T47D (cell line): ENCODE measurements around the gene LIMA1.
"Not testable (repeated sequence)": the region's sequence is repeated elsewhere in the genome, so short reads cannot be mapped to it uniquely, and the experiment has no call there.

Experiments
- DNase-seq, 2 experiments: peaks; one replicate each; pipeline versions ENCODE4 v3.0.0 to v3.0.0-alpha.2; 2011 to 2012; ENCODE audit warnings: low read depth in 1 of 2, low spot score in 1 of 2
- JUND ChIP-seq: IDR thresholded peaks from 2 replicates; pipeline ENCODE4 v1.6.1; 2012; ENCODE audit warnings: low read depth
- in situ Hi-C: cut with HindIII; loops from 2 replicates; pipeline ENCODE4 v1.10.0; 2016; ENCODE audit warnings: low sequenced_read_pairs, low pct_unique_long_range_greater_than_20kb

Gene LIMA1

DNA sequence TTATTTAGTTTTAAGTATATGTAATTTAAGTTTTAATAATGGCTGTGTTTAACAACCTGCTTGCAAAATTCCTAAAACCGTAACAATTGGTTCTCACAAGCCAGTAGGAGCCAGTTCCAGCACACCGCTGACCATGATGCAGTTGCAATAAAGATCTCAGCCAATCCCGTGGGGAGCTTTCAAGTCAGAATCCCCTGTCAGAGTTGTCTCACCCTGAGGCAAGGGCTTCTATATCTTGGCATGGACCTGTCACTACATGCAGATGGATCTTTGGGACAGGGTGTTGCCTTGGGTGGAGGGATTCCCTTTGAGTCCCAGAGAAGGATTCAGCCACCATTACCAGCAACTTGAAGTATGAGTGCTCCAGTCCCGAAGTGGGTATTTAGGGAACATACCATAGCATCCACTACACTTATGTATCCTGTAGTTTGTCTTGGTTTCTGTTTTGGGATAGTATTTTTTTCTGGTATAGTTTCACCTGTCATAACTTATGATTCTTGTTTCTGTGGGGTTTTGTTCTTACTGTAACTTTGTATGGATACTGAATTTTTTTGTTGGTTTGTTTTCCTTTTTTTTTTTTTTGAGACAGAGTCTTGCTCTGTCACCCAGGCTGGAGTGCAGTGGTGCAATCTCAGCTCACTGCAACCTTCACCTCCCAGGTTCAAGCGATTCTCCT lies 30.1 kb upstream of the LIMA1 start:
- no peak for DNase-seq

DNA sequence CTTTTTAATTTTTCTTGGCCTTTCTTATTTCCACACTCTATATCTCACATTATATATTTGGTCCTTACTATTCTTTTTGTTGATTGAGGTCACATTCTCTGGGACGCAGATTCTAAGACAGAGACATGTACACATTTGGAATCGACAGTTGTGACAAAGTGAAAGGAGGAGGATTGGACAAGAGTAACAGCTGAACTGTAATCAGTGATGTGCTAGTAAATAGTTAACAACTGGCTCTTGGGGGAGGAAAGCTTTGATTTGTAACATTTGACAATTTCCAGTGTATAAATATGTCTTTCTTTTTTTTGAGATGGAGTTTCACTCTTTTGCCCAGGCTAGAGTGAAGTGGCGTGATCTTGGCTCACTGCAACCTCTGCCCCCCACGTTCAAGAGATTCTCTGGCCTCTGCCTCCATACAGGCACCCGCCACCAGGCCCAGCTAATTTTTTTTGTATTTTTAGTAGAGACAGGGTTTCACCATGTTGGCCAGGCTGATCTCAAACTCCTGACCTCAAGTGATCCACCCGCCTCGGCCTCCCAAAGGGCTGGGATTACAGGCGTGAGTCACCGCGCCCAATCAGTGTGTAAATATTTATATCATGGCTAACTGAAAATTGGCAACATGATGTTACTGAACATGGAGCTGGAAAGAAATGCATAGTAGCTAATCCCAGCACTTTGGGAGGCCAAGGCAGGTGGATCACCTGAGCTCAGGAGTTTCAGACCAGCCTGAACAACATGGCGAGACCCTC lies 28.7 kb upstream of the LIMA1 start:
- in situ Hi-C loops: not testable (repeated sequence)

More for the DNA sequence above, 30.1 kb upstream of the LIMA1 start:
- no peak for TF ChIP-seq JUND
- in situ Hi-C loops: no loop called here

GRCh38 chr12:50309950-50310349 lies 26.6 kb upstream of the LIMA1 start:
- DNase-seq: no peak
- in situ Hi-C loops: no loop called here
- TF ChIP-seq JUND: no peak

More for the DNA sequence above, 28.7 kb upstream of the LIMA1 start:
- DNase-seq: not testable (repeated sequence)

GRCh38 chr12:50302686-50303085 lies 19.4 kb upstream of the LIMA1 start:
- no peak for TF ChIP-seq JUND
- no peak for DNase-seq
- in situ Hi-C loops: no loop called here

DNA sequence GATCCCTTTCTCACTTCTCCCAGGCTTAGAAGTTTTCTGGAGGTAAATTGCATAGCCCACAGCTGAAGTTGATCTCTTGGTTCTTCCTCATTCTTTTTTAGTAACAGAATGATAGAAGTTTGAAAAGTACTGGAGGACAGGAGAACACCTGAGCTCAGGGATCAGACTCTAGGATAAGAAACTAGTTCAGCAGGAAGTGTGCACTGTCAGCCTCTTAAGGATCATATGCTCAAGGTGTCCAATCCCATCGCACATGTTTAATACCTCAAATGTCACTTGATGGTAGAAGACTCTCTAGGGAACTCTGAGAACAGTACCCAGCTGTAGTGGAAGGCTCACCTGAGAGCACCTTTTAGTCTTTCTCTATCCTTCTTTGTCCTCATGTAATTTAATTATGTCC lies 14.7 kb upstream of the LIMA1 start:
- in situ Hi-C loops: no loop called here
- TF ChIP-seq JUND: no peak

GRCh38 chr12:50297027-50297426 lies 13.7 kb upstream of the LIMA1 start:
- DNase-seq: no peak
- in situ Hi-C loops: no loop called here
- no peak for TF ChIP-seq JUND

More for the DNA sequence above, 14.7 kb upstream of the LIMA1 start:
- DNase-seq: peak; percentile 45 to 88

DNA sequence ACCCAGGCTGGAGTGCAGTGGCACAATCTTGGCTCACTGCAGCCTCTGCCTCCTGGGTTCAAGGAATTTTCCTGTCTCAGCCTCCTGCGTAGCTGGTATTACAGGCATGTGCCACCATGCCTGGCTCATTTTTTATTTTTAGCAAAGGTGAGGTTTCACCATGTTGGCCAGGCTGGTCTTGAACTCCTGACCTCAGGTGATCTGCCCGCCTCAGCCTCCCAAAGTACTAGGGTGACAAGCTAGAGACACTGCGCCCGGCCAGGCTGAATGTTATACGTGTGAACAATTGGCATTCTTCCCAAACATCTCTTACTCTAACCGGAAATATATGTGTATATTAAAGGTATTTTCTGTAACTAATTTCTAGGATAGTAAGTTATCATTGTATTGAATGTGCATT lies 13.2 kb upstream of the LIMA1 start:
- in situ Hi-C loops: no loop called here
- TF ChIP-seq JUND: no peak
- DNase-seq: no peak

- in situ Hi-C loops: no loop called here
- TF ChIP-seq JUND: no peak
- no peak for DNase-seq
Measured at GRCh38 chr12:50291377-50291776, 8.1 kb upstream of the LIMA1 start.

DNA sequence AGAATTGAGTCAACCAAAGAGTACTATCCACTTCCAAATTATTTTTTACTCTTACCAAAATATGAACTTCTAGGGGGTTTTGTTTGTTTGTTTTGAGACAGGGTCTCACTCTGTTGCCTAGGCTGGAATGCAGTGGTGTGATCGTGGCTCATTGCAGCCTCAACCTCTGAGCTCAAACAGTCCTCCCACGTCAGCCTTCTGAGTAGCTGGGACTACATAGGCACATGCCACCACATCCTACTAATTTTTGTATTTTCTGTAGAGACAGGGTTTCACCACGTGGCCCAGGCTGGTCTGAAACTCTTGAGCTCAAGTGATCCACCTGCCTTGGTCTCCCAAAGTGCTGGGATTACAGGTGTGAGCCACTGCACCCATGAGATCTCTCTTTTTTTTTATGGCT lies 7.4 kb upstream of the LIMA1 start:
- in situ Hi-C loops, DNase-seq: not testable (repeated sequence)

DNA sequence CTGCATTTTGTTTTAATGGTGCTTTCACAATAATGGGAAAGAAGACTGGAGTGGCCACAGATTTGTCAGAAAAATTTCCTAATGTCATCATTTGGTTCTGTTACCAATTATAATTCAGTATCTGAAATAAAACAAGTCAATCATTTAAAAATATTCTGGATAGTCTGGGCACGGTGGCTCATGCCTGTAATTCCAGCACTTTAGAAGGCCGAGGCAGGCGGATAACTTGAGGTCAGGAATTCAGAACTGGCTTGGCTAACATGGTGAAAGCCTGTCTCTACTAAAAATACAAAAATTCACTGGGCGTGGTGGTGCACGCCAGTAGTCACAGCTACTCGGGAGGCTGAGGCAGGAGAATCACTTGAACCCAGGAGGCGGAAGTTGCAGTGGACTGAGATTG lies 4.0 kb upstream of the LIMA1 start:
- no peak for TF ChIP-seq JUND
- in situ Hi-C loops: no loop called here
- no peak for DNase-seq

DNA sequence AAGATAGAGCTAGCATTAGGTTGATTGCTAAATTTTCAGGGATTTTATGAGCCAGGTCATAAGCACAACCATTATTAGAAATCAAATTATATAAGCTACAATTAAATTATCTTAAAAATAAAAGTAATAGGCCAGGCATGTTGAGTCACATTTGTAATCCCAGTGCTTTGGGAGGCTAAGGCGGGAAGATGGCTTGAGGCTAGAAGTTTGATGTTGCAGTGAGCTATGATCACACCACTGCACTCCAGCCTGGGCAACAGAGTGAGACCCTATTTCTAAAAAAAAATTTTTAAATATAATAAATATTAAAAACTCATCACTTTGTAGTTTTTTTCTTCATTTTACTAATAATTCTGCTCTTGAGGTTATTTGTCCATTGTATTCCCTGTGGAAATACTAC lies 1.9 kb upstream of the LIMA1 start:
- no peak for DNase-seq

DNA sequence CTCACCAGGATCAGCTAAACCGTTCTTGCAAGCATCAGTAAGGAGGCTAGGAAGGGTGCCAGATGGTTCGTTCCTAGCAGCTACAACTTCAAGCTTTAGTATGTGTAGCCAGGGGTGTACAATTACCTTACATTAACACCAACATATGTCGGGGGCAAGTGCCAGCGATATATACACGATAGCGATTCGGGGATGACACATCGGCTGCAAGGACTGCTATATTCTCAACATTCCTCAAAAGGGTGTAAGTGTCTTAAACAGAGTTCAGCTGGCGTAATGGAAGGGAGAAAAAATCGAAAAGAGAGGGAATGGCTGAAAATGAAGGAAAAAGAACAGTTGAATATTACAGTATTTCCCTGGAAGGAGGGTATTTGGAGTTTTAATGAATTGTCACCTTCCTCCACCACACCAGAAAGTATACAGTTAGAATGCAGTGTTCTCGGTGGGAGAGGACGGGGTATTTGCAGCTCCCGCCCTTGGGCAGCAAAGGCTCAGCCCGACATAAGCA lies 545 bp downstream of the LIMA1 start:
- no peak for TF ChIP-seq JUND
- peak; percentile 28 to 45 for DNase-seq
- in situ Hi-C loops: no loop called here

More for the DNA sequence above, 1.9 kb upstream of the LIMA1 start:
- in situ Hi-C loops: no loop called here
- no peak for TF ChIP-seq JUND

- in situ Hi-C loops: no loop called here
- no peak for TF ChIP-seq JUND
- DNase-seq: no peak
Measured at GRCh38 chr12:50279501-50279900, 3.8 kb downstream of the LIMA1 start.
